NK-92 treated with Interleukin-12 subunit alpha and Interleukin-12 subunit beta, amount 100 ng/mL, for 24 hours (cell line): Measurements from ENCODE around the gene GBP5.
"Not testable (repeated sequence)": the region's sequence is repeated elsewhere in the genome, so short reads cannot be mapped to it uniquely, and the experiment has no call there.

Source experiments
- DNase-seq: peaks from one replicate; lab custom pipeline; 2025; lab: John Stamatoyannopoulos, UW

GBP5 gene

DNA sequence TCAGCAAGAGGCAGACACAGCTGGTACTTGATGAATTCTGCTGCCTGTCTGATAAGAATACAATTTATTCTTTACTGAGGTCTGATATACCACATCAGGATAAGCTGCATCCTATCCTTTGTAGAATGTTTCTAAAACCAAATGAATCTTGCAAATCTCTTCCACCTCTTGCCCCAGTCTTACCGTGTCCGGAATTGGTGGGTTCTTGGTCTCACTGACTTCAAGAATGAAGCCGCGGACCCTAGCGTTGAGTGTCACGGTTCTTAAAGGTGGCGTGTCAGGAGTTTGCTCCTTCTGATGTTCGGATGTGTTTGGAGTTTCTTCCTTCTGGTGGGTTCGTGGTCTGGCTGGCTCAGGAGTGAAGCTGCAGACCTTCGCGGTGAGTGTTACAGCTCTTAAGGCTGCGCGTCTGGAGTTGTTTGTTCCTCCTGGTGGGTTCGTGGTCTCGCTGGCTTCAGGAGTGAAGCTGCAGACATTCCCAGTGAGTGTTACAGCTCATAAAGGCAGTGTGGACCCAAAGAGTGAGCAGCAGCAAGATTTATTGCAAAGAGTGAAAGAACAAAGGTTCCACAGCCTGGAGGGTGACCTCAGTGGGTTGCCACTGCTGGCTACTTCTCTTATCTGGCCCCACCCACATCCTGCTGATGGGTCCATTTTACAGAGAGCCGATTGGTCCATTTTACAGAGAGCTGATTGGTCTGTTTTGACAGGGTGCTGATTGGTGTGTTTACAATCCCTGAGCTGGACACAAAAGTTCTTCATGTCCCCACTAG, at the start of gene GBP5:
TSS of gene GBP5 (minus strand) at position 592 of the 773 bp plus-strand sequence. CDS start 3,305 bp downstream, outside the sequence.
- DNase-seq: peak; percentile 65

DNA sequence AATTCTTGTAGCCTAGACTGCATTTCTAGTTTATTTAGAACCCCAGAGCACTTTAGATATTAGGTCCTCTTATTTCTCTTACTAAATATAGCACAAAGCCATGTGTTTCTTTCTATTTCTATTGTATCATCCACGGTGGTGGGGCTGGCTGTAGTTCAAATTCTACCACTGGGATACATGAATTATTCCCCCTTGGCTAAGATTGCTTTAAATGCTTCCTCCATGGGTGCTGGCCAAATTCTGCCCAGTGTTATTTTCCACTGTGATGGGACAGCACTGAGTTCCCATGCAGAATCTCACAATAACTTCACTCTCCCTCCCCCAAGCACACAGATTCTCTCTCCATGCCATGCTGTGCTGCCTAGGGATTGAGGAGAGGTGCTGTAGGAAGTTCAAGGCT, 49.7 kb upstream of the GBP5 start:
- DNase-seq: no peak

DNA sequence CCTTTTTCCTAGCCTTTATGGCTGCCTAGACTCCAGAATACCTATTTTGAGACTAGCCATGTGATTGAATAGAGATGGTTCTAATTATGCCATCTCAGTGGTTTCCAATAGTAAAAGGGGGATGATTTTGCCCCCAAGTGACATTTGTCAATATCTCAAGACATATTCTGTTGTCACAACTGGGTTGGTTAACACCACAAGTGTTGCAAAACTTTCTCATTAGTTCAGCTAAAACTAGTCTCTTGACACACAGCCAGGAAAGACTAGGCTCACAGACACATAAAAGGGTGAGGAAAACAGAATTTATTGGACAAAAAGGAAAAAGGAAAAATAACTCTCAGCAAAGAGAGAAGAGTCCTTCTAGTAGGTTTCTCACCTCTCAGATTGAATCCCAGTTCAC, 39.9 kb upstream of the GBP5 start:
- DNase-seq: no peak

DNA sequence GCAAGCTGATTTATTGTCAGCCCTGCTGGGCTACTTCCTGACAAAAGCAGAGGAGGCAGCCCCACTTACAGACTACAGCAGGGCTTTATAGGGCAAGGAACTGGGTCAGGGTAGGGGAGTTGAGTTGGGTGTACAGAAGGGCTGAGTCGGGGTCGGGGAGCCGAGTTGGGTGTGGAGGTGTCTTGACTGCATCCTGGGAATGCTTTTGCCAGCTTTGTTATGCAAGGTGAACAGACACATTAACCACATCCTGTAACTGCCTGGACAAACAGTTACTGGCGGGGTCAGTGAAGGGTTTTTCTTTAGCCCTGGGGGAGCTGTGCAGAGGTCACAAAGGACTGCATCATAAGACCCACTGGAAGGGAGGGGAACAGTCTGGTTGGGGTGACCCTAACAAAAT, 39.1 kb upstream of the GBP5 start:
- DNase-seq: peak; percentile 40

GRCh38 chr1:89310976-89311375, 38.3 kb upstream of the GBP5 start:
- no peak for DNase-seq

GRCh38 chr1:89310505-89310904, 37.8 kb upstream of the GBP5 start:
- no peak for DNase-seq

DNA sequence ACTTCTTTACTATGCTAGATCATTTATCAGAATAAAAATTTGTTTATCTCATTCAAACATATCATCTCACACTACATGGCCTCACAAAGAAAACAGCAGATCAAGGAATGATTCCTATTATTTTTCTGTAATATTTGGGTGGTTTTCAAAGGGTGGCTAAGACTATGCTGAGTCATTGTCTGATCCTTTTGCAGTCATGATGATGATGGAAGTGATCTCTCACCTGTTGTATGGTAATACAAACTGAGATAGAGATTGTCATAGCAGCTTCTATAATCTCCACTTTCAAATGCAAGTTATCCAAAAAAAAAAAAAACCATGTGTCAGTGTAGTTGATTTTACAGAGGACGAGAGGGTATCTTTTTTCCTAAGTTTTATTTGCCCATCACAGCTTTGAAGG, 37.2 kb upstream of the GBP5 start:
- DNase-seq: no peak

GRCh38 chr1:89306273-89306672, 33.6 kb upstream of the GBP5 start:
- no peak for DNase-seq

DNA sequence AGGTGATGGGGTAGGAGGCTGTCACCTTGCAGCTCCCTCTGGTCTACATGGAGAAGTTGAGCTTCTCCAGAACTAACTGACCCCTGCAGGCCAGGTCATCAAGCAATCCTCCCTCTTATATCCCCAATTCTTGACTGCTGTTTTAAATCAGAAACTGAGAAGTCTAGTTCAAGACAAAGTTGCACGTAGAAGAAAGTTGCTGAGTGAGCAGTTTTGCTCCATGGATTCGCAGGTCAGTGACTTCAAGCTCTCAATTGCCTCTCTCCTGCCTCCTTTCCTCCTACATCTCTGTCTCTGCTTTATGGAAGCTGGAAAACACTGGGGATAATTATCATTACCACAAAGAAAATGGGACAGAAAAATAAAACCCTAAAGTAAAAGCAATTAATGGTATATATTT, 32.8 kb upstream of the GBP5 start:
- no peak for DNase-seq

DNA sequence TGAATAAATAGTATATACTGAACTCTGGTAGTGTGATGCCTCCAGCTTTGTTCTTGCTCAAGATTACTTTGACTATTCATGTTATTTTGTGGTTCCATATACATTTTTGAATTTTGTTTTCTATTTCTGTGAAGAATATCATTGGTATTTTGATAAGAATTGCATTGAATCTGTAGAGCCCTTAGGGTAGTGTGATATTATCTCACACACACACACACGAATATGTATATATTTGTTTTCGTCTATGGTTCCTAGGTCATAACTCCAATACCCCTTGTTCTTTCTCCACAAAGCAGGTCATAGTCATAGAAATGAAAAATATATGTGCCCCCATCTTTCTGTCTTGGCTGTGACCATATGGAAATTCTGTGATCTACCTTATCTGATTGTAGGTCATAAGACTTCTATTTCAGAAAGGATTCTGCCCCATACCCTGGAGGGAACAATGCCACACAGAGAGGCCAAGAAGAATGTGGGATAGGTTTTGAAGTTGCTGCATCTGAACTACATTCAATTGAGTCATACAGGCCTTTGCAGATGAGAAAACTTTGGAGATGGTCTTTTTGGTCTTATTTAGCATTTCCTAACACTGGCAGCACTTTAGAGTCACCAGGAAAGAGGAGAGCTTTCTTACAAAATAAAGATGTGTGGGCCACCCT, 32.0 kb upstream of the GBP5 start:
- no peak for DNase-seq

GRCh38 chr1:89302697-89303332, 30.2 kb upstream of the GBP5 start:
- no peak for DNase-seq

- DNase-seq: not testable (repeated sequence)
Measured at GRCh38 chr1:89299739-89300463, 27.2 kb upstream of the GBP5 start.

- DNase-seq: no peak
Measured at GRCh38 chr1:89298461-89298860, 25.8 kb upstream of the GBP5 start.

GRCh38 chr1:89295187-89295586, 22.5 kb upstream of the GBP5 start:
- no peak for DNase-seq

- DNase-seq: no peak
Measured at GRCh38 chr1:89291276-89291675, 18.6 kb upstream of the GBP5 start.

DNA sequence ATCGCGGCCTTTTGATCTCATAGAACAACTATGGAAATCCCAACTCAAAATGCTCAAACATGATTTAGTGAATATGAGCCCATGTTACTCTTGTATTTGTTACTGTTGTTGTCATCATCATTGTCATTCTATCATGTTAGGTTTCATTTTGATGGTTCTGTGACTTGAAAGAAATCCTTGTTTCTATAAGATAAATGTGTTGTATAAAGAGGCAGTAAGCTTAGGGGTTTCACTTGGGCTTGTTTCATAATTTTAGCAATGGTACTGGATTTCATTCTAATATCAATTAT, 15.3 kb upstream of the GBP5 start:
- no peak for DNase-seq

DNA sequence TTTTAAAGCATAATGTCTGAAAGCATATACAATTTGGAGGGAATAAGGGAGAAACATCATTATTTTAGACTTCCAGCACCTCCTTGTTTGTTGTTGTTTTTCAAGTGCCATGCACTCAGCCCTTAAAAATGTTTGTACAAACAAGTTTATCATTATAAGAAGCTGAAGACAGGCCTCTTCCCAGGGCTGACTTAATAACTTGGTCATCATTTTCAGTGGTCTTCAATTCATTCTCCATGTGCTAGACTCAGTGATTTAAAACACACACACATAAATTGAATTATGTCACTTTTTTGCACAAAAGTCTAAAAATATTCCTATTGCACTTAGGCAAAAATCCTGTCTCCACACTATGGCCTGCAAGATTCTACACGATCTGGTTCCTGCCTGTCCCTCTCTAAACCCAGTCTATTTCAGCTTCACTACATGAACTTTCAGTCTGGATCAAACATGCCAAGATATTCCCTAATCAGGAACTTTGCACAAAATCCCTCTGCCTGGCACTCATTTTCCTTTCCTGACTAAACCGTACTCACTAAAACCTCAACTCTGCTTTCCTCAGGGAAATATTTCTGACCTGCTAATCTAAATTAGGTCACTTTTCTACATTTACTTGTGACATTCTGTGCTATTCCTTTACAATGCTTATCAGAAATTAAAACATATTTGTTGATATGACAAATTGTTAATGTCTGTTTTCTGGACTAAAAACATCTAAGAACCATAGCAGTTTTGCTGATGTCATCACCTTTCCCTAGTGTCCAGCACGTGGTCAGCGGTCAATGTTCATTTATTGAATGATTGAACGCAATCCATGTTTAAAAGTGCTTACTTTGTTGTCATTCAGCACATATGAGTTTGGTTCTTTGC, 14.8 kb upstream of the GBP5 start:
- no peak for DNase-seq

DNA sequence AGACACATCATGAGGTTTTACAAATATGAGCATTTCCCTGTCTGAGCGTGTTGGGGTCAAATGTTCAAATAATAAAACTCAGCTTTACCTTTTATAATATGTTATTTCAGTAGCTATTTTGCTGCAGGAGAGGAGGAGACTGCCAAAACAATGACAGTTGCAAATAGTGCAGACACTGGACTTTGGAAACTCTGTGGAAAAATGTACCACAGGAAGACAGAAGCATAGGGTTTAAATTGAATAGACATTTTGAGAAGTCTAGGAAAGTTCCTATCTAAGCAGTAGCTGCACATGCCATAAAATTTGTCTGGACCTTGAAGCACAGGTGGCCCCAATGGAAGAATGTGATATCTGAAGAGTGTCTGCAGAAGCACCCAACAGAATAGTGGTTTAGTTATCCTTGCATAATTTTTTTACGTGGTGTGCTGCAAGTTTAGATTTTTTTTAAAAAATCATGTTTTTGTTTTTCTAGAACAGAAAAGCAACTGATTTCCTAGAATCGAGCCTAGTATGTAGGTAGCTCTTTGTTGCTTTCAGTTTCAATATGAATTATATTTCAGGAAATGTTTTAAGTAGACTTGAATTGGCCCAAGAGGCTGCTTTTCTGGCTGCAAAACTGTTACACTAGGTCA, 14.0 kb upstream of the GBP5 start:
- no peak for DNase-seq

GRCh38 chr1:89285745-89286380, 13.2 kb upstream of the GBP5 start:
- DNase-seq: no peak

GRCh38 chr1:89284078-89284763, 11.6 kb upstream of the GBP5 start:
- not testable (repeated sequence) for DNase-seq
